Type B pancreatic cell (in vitro differentiated cells): Measurements from ENCODE around the gene UHRF1. TPM values are rescaled to one million over a fixed set of nuclear protein-coding genes. Genes with fewer than 3 reads are reported as not detected.
"Not testable (repeated sequence)": the region's sequence is repeated elsewhere in the genome, so short reads cannot be mapped to it uniquely, and the experiment has no call there.

Source experiments
- DNase-seq: peaks from one replicate; pipeline ENCODE4 v3.0.0; 2021; ENCODE audit warnings: mixed read lengths; ENCODE audit not compliant: unreplicated experiment; ENCODE audit errors: extremely low spot score
- H3K27ac Mint-ChIP-seq: 2 replicates; pipeline ENCODE4 v1.8.0; 2021; ENCODE audit warnings: mild to moderate bottlenecking, mixed read lengths
- H3K27me3 Mint-ChIP-seq: 2 replicates; pipeline ENCODE4 v1.8.0; 2021; ENCODE audit warnings: mixed read lengths
- H3K36me3 Mint-ChIP-seq: 2 replicates; pipeline ENCODE4 v1.8.0; 2021; ENCODE audit warnings: mixed read lengths
- H3K4me1 Mint-ChIP-seq: one replicate; pipeline ENCODE4 v1.8.0; 2021; ENCODE audit warnings: mixed read lengths; ENCODE audit not compliant: unreplicated experiment
- H3K4me3 Mint-ChIP-seq: 2 replicates; pipeline ENCODE4 v1.8.0; 2021; ENCODE audit warnings: mild to moderate bottlenecking, mixed read lengths
- H3K9me3 Mint-ChIP-seq: 2 replicates; pipeline ENCODE4 v1.8.0; 2021; ENCODE audit warnings: mixed read lengths
- total RNA-seq: library from RNA; stranded (reverse); gene quantifications from 2 replicates; pipeline ENCODE4 v1.2.1, GENCODE V29; 2021; ENCODE audit warnings: low replicate concordance
- TF ChIP-seq, protein P1 (sequence below): fragments of 200-600 bp; sonication (generic); conservative IDR thresholded peaks from 2 replicates; pipeline ENCODE4 v1.5.0; 2021; ENCODE audit warnings: antibody characterized with exemption, mild to moderate bottlenecking

UHRF1 gene
- total RNA-seq, 1 donor from 2014 or later: 79.1 TPM

DNA sequence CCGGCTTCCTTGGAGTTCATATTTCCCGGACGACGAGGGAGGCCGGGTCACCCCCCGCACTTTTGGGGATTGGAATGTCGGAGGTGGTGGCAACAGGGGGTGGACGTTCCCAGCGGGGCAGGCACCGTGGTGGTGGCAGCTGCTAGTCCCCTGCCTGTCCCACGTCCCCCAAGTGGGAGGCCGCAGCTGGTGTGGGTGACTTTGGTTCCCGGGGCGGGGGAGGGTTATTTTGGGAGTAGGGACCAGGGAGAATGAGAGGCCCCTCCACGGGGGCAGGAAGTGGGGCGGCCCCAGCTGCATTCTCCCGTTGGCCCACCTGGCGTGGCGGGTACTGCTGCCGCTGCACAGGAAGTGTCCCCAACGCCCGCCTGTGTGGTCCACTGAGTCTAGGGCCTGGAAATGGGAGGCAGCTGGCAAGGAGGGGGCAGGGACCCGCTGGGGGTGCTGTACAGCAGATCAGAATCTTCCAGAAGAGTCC lies 30.8 kb upstream of the UHRF1 start:
- Mint-ChIP-seq H3K27me3 (no peaks in the 10 kb centered on the region), H3K4me3 (no peak overlapping the region), H3K4me1 (no peaks in the 10 kb centered on the region), H3K9me3 (no peaks in the 10 kb centered on the region), H3K36me3 (no peaks in the 10 kb centered on the region), H3K27ac (no peak overlapping the region)
- DNase-seq: no peak
- TF ChIP-seq, protein P1, sequence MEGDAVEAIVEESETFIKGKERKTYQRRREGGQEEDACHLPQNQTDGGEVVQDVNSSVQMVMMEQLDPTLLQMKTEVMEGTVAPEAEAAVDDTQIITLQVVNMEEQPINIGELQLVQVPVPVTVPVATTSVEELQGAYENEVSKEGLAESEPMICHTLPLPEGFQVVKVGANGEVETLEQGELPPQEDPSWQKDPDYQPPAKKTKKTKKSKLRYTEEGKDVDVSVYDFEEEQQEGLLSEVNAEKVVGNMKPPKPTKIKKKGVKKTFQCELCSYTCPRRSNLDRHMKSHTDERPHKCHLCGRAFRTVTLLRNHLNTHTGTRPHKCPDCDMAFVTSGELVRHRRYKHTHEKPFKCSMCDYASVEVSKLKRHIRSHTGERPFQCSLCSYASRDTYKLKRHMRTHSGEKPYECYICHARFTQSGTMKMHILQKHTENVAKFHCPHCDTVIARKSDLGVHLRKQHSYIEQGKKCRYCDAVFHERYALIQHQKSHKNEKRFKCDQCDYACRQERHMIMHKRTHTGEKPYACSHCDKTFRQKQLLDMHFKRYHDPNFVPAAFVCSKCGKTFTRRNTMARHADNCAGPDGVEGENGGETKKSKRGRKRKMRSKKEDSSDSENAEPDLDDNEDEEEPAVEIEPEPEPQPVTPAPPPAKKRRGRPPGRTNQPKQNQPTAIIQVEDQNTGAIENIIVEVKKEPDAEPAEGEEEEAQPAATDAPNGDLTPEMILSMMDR: no peak

DNA sequence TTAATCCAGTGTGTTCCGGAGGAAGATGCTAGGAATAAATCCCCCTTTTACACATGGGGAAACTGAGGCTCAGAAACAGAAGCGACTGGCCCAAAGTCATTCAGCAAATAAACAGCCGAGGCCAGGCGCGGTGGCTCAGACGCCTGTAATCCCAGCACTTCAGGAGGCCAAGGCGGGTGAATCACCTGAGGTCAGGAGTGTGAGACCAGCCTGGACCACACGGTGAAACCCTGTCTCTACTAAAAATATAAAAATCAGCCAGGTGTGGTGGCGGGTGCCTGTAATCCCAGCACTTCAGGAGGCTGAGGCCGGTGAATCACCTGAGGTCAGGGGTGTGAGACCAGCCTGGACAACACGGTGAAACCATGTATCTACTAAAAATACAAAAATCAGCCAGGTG lies 30.3 kb upstream of the UHRF1 start:
- DNase-seq: no peak
- no peak overlapping the region for H3K27ac Mint-ChIP-seq
- H3K4me3 Mint-ChIP-seq: no peak overlapping the region
- no peaks in the 10 kb centered on the region for H3K9me3 Mint-ChIP-seq
- TF ChIP-seq, protein P1: no peak
- H3K27me3 Mint-ChIP-seq: no peaks in the 10 kb centered on the region
- H3K4me1 Mint-ChIP-seq: no peaks in the 10 kb centered on the region
- no peaks in the 10 kb centered on the region for H3K36me3 Mint-ChIP-seq

DNA sequence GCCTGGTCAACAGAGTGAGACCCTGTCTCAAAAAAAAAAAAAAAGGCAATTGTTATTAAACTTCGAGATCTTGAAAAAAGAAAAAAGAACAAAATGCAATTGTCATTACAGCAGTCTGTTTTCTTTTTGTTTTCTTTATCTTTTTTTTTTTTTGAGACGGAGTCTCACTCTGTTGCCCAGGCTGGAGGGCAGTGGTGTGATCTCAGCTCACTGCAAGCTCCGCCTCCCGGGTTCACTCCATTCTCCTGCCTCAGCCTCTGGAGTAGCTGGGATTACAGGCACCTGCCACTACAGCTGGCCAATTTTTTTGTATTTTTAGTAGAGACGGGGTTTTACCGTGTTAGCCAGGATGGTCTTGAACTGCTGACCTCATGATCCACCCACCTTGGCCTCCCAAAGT lies 26.4 kb upstream of the UHRF1 start:
- H3K9me3 Mint-ChIP-seq, H3K4me3 Mint-ChIP-seq, H3K27me3 Mint-ChIP-seq, H3K4me1 Mint-ChIP-seq, H3K27ac Mint-ChIP-seq, H3K36me3 Mint-ChIP-seq, DNase-seq: not testable (repeated sequence)

DNA sequence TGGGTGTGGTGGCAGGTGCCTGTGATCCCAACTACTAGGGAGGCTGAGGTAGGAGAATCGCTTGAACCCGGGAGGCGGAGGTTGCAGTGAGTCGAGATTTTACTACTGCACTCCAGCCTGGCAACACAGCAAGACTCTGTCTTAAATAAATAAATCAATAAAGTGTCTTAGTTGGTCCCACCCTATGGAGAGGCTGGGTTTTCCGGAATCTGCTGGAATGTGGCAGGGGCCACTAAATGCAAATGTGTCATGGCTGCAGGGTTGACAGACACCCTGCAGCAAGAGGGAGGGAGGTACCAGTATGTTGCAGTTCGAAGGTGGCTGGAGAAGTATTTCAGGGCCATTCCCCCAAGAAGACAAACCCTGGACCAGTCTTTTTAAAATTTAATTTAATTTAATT lies 24.3 kb upstream of the UHRF1 start:
- not testable (repeated sequence) for H3K4me1 Mint-ChIP-seq, H3K36me3 Mint-ChIP-seq, H3K4me3 Mint-ChIP-seq, DNase-seq, H3K27ac Mint-ChIP-seq, H3K27me3 Mint-ChIP-seq, H3K9me3 Mint-ChIP-seq

DNA sequence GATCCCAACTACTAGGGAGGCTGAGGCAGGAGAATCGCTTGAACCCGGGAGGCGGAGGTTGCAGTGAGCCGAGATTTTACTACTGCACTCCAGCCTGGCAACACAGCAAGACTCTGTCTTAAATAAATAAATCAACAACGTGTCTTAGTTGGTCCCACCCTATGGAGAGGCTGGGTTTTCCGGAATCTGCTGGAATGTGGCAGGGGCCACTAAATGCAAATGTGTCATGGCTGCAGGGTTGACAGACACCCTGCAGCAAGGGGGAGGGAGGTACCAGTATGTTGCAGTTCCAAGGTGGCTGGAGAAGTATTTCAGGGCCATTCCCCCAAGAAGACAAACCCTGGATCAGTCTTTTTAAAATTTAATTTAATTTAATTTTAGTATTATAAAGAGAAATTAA lies 21.5 kb upstream of the UHRF1 start:
- not testable (repeated sequence) for H3K9me3 Mint-ChIP-seq, H3K4me1 Mint-ChIP-seq, H3K27ac Mint-ChIP-seq, H3K27me3 Mint-ChIP-seq, H3K36me3 Mint-ChIP-seq, DNase-seq, H3K4me3 Mint-ChIP-seq

DNA sequence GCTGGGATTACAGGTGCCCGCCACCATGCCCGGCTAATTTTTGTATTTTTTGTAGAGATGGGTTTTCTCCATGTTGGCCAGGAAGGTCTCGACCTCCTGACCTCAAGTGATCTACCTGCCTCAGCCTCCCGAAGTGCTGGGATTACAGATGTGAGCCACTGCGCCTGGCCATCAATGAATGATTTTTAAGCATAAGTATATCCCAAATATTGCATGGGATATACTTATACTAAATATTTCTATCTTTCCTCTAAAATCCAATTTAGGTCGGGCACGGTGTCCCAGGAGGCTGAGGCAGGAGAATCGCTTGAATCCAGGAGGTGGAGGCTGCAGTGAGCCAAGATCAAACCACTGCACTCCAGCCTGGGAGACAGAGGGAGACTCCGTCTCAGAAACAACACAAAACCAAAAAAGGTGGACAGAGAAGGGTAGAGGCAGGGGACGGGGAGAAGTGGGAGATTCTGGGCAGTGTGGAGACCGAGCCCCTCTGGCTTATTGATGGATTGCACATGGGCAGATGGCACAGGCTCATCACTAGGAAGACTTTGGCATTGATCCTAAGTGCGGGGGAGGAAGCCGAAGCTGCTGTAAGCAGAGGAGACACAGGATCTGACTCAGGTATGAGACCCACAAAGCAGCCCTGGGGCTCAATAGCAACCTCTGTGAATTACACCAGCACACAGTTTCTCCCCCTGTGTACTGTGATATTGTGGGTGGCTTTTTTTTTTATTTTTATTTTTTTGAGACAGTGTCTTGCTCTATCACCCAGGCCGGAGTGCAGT lies 20.1 kb upstream of the UHRF1 start:
- Mint-ChIP-seq H3K27ac (no peak overlapping the region), H3K4me1 (no peaks in the 10 kb centered on the region), H3K9me3 (no peaks in the 10 kb centered on the region), H3K36me3 (no peaks in the 10 kb centered on the region), H3K4me3 (no peak overlapping the region), H3K27me3 (no peaks in the 10 kb centered on the region)
- TF ChIP-seq, protein P1: no peak
- no peak for DNase-seq

DNA sequence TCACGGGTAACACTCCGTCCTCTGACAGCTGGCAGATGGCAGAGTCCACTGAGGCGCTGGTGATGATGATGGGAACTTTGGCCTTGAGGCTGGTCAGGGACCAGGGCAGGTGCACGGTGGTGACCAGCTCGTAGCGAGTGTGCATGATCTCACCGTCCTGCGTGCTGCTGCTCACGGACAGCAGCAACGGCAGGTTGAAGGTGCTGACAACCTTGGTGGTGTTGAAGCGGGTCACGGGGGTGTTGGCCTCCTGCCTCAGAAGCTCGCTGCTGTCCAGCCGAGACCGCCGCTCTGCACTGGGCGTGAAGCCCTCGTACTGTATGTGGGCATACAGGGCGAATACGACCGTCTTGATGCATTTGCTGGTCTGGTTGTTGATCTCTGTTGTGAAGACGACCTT lies 18.2 kb upstream of the UHRF1 start:
- Mint-ChIP-seq H3K27ac (no peak overlapping the region), H3K4me3 (no peak overlapping the region), H3K36me3 (no peaks in the 10 kb centered on the region), H3K9me3 (no peaks in the 10 kb centered on the region), H3K4me1 (no peaks in the 10 kb centered on the region), H3K27me3 (no peaks in the 10 kb centered on the region)
- no peak for DNase-seq
- TF ChIP-seq, protein P1: no peak

DNA sequence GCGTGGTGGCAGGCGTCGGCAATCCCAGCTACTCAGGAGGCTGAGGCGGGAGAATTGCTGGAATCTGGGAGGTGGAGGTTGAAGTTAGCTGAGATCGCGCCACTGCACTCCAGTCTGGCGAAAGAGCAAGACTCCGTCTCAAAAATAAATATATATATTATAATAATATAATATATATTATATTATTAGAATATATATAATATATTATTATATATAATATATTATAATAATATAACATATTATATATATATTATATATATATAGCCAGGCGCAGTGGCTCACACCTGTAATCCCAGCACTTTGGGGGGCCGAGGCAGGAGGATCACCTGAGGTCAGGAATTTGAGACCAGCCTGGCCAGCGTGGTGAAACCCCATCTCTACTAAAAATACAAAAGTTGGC lies 16.3 kb upstream of the UHRF1 start:
- H3K4me1 Mint-ChIP-seq, H3K9me3 Mint-ChIP-seq, H3K4me3 Mint-ChIP-seq, DNase-seq, H3K27ac Mint-ChIP-seq, H3K27me3 Mint-ChIP-seq, H3K36me3 Mint-ChIP-seq: not testable (repeated sequence)
